Ishikawa (cell line): ENCODE measurements around the gene MMP11.

Source experiments
- CEBPB ChIP-seq: IDR thresholded peaks from 2 replicates; pipeline ENCODE4 v1.6.1; 2012
- CREB1 ChIP-seq: IDR thresholded peaks from 2 replicates; pipeline ENCODE4 v1.6.1; 2012; ENCODE audit warnings: low read depth
- EGR1 ChIP-seq: IDR thresholded peaks from 2 replicates; pipeline ENCODE4 v1.6.1; 2012
- EP300 ChIP-seq: IDR thresholded peaks from 2 replicates; pipeline ENCODE4 v1.6.1; 2012; ENCODE audit warnings: borderline replicate concordance
- FOXM1 ChIP-seq: IDR thresholded peaks from 2 replicates; pipeline ENCODE4 v1.6.1; 2012; ENCODE audit warnings: low read depth, borderline replicate concordance
- MAX ChIP-seq: IDR thresholded peaks from 2 replicates; pipeline ENCODE4 v1.6.1; 2012
- NFIC ChIP-seq: IDR thresholded peaks from 2 replicates; pipeline ENCODE4 v1.6.1; 2012
- TAF1 ChIP-seq: IDR thresholded peaks from 2 replicates; pipeline ENCODE4 v1.6.1; 2012; ENCODE audit warnings: low read depth, mild to moderate bottlenecking
- USF1 ChIP-seq: IDR thresholded peaks from 2 replicates; pipeline ENCODE4 v1.6.1; 2012

- TF ChIP-seq EP300: no peak
- TF ChIP-seq MAX: no peak
- no peak for TF ChIP-seq TAF1
- no peak for TF ChIP-seq CEBPB
- TF ChIP-seq USF1: no peak
- no peak for TF ChIP-seq CREB1
- TF ChIP-seq FOXM1: no peak
- TF ChIP-seq EGR1: no peak
- TF ChIP-seq NFIC: no peak
Observed at GRCh38 chr22:23760056-23760455, 12.6 kb upstream of the MMP11 start.
